Skeletal muscle satellite cell (primary cell): ENCODE data around the gene KCTD17.
"Not testable (repeated sequence)": the region's sequence is repeated elsewhere in the genome, so short reads cannot be mapped to it uniquely, and the experiment has no call there.

Experiments
- H3K27me3 ChIP-seq: 2 replicates; pipeline ENCODE4 v1.7.0; 2013; ENCODE audit warnings: low read length; ENCODE audit not compliant: control insufficient read depth, insufficient read depth
- H3K36me3 ChIP-seq: 2 replicates; pipeline ENCODE4 v1.7.0; 2013; ENCODE audit warnings: mild to moderate bottlenecking, control low read depth, low read length; ENCODE audit not compliant: insufficient read depth
- H3K4me1 ChIP-seq: 2 replicates; pipeline ENCODE4 v1.7.0; 2013; ENCODE audit warnings: low read length; ENCODE audit not compliant: control insufficient read depth, insufficient read depth
- H3K4me2 ChIP-seq: 2 replicates; pipeline ENCODE4 v1.7.0; 2013; ENCODE audit warnings: mild to moderate bottlenecking, low read length
- H3K4me3 ChIP-seq: 2 replicates; pipeline ENCODE4 v1.7.0; 2013; ENCODE audit warnings: low read length
- H3K9ac ChIP-seq: 2 replicates; pipeline ENCODE4 v1.7.0; 2013; ENCODE audit warnings: mild to moderate bottlenecking, low read depth, low read length, moderate library complexity
- H3K9me3 ChIP-seq: replicated peaks from 2 replicates; pipeline ENCODE4 v1.7.0; 2013; ENCODE audit warnings: mild to moderate bottlenecking, control low read depth, low read length

The KCTD17 gene

DNA sequence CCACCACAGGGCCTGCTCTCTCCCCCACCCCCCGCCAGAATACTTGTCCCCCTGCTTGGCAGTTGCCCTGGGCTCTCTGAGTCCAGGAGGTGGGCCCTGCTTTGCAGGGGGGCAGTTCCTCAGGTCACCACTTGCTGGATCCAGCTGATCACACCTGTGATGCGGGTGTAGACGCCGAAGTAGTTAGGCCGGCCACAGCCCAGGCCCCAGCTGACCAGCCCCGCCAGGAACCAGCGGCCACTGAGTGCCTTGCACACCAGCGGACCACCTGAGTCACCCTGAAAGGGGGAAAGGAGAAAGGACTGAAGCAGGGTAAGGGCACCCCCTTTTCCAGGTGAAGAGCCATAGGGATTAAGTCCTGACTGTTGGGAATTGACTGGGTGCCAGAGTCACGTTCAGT lies 14.4 kb downstream of the KCTD17 start:
- no peaks in the 10 kb centered on the region for H3K36me3 ChIP-seq
- H3K27me3 ChIP-seq: peaks cover 28% of the 10 kb centered on the region
- no peak overlapping the region for H3K9ac ChIP-seq
- no peak overlapping the region for H3K4me2 ChIP-seq
- no peak overlapping the region for H3K4me3 ChIP-seq
- no peaks in the 10 kb centered on the region for H3K4me1 ChIP-seq
- no peaks in the 10 kb centered on the region for H3K9me3 ChIP-seq

DNA sequence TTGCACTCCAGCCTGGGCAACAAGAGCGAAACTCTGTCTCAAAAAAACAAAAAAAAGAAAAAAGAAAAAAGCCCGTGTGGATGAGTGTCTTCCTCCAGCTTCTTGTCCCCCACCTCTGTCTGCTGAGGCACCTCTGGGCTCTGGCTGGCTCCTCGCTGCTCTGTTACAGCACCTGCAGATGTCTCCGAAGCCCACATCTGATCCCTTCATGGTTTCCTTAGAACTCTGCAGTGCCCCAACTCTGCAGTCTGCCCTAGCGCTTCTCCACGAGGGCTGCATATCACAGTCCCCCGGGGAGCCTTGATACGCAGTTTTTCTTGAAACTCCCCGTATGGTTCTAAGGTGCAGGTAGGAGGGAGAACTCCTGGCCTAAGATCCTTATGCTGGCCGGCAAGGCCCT lies 15.9 kb downstream of the KCTD17 start:
- H3K27me3 ChIP-seq: peaks cover 33% of the 10 kb centered on the region
- no peak overlapping the region for H3K4me2 ChIP-seq
- H3K4me3 ChIP-seq: no peak overlapping the region
- no peaks in the 10 kb centered on the region for H3K9me3 ChIP-seq
- H3K36me3 ChIP-seq: no peaks in the 10 kb centered on the region
- no peak overlapping the region for H3K9ac ChIP-seq
- no peaks in the 10 kb centered on the region for H3K4me1 ChIP-seq

DNA sequence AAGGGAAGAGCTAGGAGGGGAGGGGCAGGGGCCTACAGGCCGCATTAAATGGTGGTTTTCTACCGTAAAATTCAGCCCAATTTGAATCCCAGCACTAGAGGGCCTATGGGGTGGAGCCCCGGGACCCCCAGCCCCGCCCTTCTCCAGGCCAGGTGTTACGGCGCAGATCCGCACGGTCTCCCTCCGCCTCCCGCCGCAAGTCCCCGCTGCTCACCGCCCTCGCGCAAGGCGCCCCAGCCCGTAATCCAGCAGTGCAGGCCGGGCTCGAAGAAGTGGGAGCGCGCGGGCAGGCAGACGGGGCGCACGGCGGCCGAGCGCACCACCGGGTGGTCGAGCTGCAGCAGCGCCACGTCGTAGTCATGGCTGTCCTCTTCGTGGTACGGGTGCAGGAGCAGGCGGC lies 17.3 kb downstream of the KCTD17 start:
- Histone ChIP-seq H3K4me2 (no peak overlapping the region), H3K9me3 (no peaks in the 10 kb centered on the region), H3K9ac (no peak overlapping the region), H3K27me3 (peaks cover 40% of the 10 kb centered on the region), H3K36me3 (no peaks in the 10 kb centered on the region), H3K4me3 (no peak overlapping the region), H3K4me1 (no peaks in the 10 kb centered on the region)

DNA sequence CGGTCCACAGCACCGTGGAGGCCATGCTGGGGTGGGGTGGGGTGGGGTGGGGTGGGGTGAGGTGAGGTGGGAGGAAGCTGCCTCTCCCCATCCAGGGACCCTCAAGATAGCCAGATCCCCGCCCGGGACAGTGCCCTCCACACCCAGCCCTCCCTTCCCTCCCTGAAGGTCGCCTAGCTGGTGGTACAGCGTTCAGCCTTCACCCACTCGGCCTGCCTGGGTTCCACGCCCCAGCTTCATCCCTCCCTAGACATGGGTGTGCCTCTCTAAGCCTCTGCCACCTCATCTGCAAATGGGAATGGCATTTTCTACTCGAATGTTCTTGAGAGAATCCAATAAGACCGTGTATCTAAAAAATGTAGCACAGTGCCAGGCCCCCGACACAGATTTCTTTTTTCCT lies 17.8 kb downstream of the KCTD17 start:
- Histone ChIP-seq H3K27me3 (peaks cover 45% of the 10 kb centered on the region), H3K4me1 (no peaks in the 10 kb centered on the region), H3K4me3 (no peak overlapping the region), H3K4me2 (no peak overlapping the region), H3K36me3 (no peaks in the 10 kb centered on the region), H3K9ac (no peak overlapping the region), H3K9me3 (no peaks in the 10 kb centered on the region)

DNA sequence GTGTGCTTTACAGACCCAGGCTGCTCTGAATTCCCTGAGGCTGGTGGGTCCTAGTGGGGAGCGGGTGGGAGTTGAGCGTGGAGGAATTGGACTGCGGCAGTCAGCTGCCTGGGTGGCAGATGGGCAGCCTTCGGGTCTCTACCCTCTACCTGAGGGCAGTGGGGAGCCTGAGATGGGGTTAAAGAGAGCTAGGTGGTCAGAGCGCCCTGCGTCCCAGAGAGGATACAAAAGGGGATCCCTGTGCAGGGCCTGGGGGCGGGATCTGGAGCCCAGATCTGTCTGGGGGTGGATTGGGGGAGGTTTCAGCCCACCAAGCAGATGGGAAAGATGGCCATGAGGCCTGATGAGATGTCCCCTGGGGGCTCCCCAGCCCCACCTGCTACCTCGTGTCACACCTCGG lies 18.2 kb downstream of the KCTD17 start:
- H3K9ac ChIP-seq: no peak overlapping the region
- H3K4me1 ChIP-seq: no peaks in the 10 kb centered on the region
- H3K36me3 ChIP-seq: no peaks in the 10 kb centered on the region
- H3K9me3 ChIP-seq: no peaks in the 10 kb centered on the region
- no peak overlapping the region for H3K4me3 ChIP-seq
- H3K27me3 ChIP-seq: peaks cover 49% of the 10 kb centered on the region
- no peak overlapping the region for H3K4me2 ChIP-seq

DNA sequence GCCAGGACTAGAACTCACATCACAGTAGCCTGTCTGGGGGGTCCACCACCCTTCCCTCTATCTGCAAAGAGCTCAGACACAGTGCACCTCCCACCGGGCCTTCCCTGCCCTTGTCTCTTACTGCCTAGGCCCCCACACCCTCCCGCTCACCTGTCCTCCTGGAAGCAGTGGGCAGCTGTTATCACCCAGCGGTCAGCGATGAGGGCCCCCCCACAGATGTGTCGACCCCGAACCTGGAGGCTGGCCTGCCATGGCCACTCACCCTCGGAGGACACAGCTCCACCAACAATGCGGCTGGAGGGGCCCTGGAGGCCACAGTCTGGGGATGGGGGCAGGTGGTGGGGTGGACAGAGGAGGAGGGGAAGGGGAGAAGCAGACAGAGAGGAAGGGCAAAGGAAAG lies 18.8 kb downstream of the KCTD17 start:
- Histone ChIP-seq H3K4me1 (no peaks in the 10 kb centered on the region), H3K27me3 (peaks cover 55% of the 10 kb centered on the region), H3K9ac (no peak overlapping the region), H3K9me3 (no peaks in the 10 kb centered on the region), H3K36me3 (no peaks in the 10 kb centered on the region), H3K4me3 (no peak overlapping the region), H3K4me2 (no peak overlapping the region)

DNA sequence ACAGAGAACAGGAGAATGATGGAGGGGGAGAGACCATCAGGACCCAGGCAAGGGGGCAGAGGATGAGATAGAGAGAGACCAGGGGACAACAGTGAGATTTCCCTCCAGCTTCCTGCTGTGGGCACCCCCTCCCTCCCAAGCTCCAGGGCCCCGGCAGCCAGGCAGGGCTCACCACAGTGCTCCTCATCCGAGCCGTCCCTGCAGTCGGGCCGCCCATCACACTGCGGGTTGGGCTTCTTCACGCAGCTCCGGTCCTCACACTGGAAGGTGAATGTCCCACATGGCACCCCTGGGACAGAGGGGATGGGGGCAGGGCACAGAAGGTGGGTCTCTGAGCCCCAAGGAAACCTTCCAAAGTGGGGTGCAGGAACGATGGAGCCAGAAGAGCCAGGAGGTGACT lies 19.2 kb downstream of the KCTD17 start:
- Histone ChIP-seq H3K4me1 (no peaks in the 10 kb centered on the region), H3K9me3 (no peaks in the 10 kb centered on the region), H3K4me2 (no peak overlapping the region), H3K4me3 (no peak overlapping the region), H3K27me3 (peaks cover 56% of the 10 kb centered on the region), H3K36me3 (no peaks in the 10 kb centered on the region), H3K9ac (no peak overlapping the region)

DNA sequence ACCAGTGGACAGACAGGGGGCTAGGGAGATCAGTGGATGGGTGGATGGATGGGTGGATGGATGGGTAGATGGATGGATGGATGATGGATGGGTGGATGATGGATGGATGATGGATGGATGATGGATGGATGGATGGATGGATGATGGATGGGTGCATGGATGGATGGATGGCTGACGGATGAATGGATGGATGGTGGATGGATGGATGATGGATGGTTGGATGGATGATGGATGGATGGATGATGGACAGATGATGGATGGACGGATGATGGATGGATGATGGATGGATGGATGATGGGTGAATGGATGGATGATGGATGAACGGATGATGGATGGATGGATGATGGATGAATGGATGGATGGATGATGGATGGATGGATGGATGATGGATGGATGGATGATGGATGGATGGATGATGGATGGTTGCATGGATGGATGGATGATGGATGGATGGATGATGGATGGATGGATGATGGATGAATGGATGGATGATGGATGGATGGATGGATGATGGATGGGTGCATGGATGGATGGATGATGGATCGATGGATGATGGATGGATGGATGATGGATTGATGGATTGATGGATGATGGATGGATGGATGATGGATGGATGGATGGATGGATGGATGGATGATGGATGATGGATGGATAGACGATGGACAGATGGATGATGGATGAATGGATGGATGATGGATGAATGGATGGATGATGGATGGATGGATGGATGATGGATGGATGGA lies 20.5 kb downstream of the KCTD17 start:
- H3K36me3 ChIP-seq, H3K9ac ChIP-seq, H3K4me2 ChIP-seq, H3K9me3 ChIP-seq, H3K4me3 ChIP-seq, H3K4me1 ChIP-seq: not testable (repeated sequence)
- H3K27me3 ChIP-seq: peaks cover 66% of the 10 kb centered on the region

DNA sequence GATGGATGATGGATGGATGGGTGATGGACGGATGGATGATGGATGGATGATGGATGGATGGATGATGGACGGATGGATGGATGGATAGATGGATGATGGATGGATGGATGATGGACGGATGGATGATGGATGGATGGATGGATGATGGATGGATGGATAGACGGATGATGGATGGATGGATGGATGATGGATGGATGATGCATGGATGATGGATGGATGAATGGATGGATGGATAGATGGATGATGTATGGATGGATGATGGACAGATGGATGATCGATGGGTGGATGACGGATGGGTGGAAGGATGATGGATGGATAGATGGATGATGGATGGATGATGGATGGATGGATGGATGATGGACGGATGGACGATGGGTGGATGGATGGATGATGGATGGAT lies 21.1 kb downstream of the KCTD17 start:
- no peaks in the 10 kb centered on the region for H3K4me1 ChIP-seq
- peaks cover 68% of the 10 kb centered on the region for H3K27me3 ChIP-seq
- H3K9ac ChIP-seq: no peak overlapping the region

DNA sequence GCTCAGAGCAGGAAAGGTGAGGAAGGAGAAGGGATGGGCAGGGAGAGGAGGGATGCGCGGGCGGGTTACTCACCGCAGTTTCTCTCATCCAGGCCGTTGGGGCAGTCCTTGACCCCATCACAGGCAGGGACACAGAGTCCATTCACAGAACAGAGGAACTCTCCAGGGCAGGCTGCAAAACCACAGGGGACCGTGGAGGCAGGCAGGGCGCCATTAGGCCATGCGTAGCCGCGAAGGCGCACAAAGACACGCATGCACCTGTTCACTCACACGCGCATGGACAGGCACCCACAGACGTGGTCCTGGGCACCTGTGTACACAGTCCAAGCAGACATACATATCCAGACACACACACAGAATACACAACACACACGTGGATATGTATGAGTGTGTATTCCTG lies 23.0 kb downstream of the KCTD17 start:
- no peak overlapping the region for H3K4me3 ChIP-seq
- H3K9ac ChIP-seq: no peak overlapping the region
- H3K4me1 ChIP-seq: no peaks in the 10 kb centered on the region
- no peak overlapping the region for H3K4me2 ChIP-seq
- no peaks in the 10 kb centered on the region for H3K36me3 ChIP-seq
- peaks cover 65% of the 10 kb centered on the region for H3K27me3 ChIP-seq
- H3K9me3 ChIP-seq: no peaks in the 10 kb centered on the region

More for the DNA sequence above, 21.1 kb downstream of the KCTD17 start:
- Histone ChIP-seq H3K4me3 (no peak overlapping the region), H3K9me3 (no peaks in the 10 kb centered on the region), H3K36me3 (no peaks in the 10 kb centered on the region), H3K4me2 (no peak overlapping the region)

DNA sequence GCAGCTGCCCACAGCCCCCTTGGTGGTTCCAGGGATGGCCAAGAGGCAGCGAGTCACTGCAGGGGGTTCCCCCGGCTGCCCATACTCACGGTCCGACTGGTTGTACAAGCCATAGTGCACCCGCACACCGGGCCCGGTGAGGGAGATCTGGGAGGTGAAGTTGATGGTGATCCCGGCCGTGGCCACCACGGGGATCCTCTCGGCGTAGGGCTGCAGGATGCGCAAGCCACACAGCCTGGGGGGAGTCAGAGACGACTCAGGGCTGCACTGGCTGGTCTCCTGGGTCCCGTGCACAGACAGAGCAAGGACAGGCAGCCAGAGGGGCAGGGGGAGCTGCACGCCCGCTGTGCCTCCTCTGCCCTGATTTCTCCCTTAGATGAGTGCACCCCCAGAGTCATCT lies 23.5 kb downstream of the KCTD17 start:
- H3K9ac ChIP-seq: no peak overlapping the region
- no peaks in the 10 kb centered on the region for H3K9me3 ChIP-seq
- H3K4me2 ChIP-seq: no peak overlapping the region
- H3K36me3 ChIP-seq: no peaks in the 10 kb centered on the region
- H3K27me3 ChIP-seq: peaks cover 63% of the 10 kb centered on the region
- H3K4me3 ChIP-seq: no peak overlapping the region
- no peaks in the 10 kb centered on the region for H3K4me1 ChIP-seq

DNA sequence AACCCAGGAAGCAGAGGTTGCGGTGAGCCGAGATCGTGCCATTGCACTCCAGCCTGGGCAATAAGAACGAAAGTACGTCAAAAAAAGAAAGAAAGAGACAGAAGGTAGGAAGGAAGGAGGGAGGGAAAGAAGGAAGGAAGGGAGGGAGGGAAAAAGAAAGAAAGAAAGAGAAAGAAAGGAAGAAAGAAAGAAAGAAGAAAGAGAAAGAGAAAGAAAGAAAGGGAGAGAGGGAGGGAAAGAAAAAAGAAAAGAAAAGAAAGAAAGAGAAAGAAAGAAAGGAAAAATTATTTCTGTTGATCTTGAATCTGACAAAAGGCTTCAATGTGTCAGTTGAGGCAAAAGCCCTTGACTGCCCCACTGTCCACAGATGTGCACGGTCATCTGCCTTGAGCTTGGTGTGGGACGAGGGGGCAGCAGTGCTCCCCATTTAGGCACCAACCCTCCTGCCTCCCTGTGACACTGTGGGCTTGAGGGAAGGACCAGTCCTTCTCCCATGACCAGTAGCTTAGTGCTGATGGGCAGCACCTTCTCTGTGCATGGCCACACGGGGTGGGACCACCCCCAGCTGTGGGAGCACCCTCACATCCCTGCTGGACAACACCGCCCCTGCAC lies 24.4 kb downstream of the KCTD17 start:
- no peaks in the 10 kb centered on the region for H3K9me3 ChIP-seq
- H3K4me2 ChIP-seq: no peak overlapping the region
- no peaks in the 10 kb centered on the region for H3K36me3 ChIP-seq
- H3K4me3 ChIP-seq: no peak overlapping the region
- H3K4me1 ChIP-seq: no peaks in the 10 kb centered on the region
- H3K9ac ChIP-seq: no peak overlapping the region
- peaks cover 65% of the 10 kb centered on the region for H3K27me3 ChIP-seq
